SK-N-SH treated with all-trans-retinoic acid at 6 μM for 48 hours (cell line): ENCODE measurements around the gene EPHA1.

ENCODE experiments used
- ATAC-seq: fragments of 200-7000 bp; cut with Tn5 transposase; 3 replicates; pipeline ENCODE4 v1.9.1; 2020; ENCODE audit warnings: mild to moderate bottlenecking, moderate library complexity
- ARNTL ChIP-seq: fragments of 450-650 bp; formaldehyde crosslinking; IDR thresholded peaks from 2 replicates; pipeline ENCODE4 v1.5.0; 2020; ENCODE audit warnings: low read depth, mild to moderate bottlenecking, moderate library complexity, borderline replicate concordance
- BACH2 ChIP-seq: fragments of 250-450 bp; sonication (Bioruptor Pico); IDR thresholded peaks from 2 replicates; pipeline ENCODE4 v1.9.0; 2021; ENCODE audit warnings: mild to moderate bottlenecking, borderline replicate concordance
- ESRRG ChIP-seq: fragments of 250-450 bp; sonication (Bioruptor Pico); IDR thresholded peaks from 2 replicates; pipeline ENCODE4 v1.6.1; 2021; ENCODE audit warnings: mild to moderate bottlenecking
- ISL1 ChIP-seq: fragments of 250-450 bp; sonication (Bioruptor Pico); IDR thresholded peaks from 2 replicates; pipeline ENCODE4 v2.1.2; 2022; ENCODE audit warnings: mild to moderate bottlenecking, moderate library complexity
- OSR1 ChIP-seq: fragments of 250-450 bp; sonication (Bioruptor Pico); IDR thresholded peaks from 2 replicates; pipeline ENCODE4 v1.8.0; 2022; ENCODE audit warnings: moderate library complexity, mild to moderate bottlenecking, inconsistent platforms
- RARB ChIP-seq: fragments of 250-450 bp; sonication (Bioruptor Pico); IDR thresholded peaks from 2 replicates; pipeline ENCODE4 v1.8.0; 2021; ENCODE audit warnings: mild to moderate bottlenecking, moderate library complexity
- SNAI2 ChIP-seq: fragments of 250-450 bp; sonication (Bioruptor Pico); IDR thresholded peaks from 2 replicates; pipeline ENCODE4 v1.5.0; 2020; ENCODE audit warnings: mild to moderate bottlenecking, moderate library complexity
- TCF4 ChIP-seq: fragments of 250-450 bp; sonication (Bioruptor Pico); IDR thresholded peaks from 2 replicates; pipeline ENCODE4 v1.8.0; 2021; ENCODE audit warnings: mild to moderate bottlenecking, moderate library complexity, borderline replicate concordance
- TOX ChIP-seq: fragments of 250-450 bp; sonication (Bioruptor Pico); IDR thresholded peaks from 2 replicates; pipeline ENCODE4 v1.8.0; 2021; ENCODE audit warnings: mild to moderate bottlenecking, moderate library complexity, borderline replicate concordance
- ZFP30 ChIP-seq: fragments of 450-650 bp; formaldehyde crosslinking; IDR thresholded peaks from 2 replicates; pipeline ENCODE4 v1.5.0; 2022; ENCODE audit warnings: mild to moderate bottlenecking, moderate library complexity
- ZNF565 ChIP-seq: fragments of 450-650 bp; formaldehyde crosslinking; conservative IDR thresholded peaks from 2 replicates; pipeline ENCODE4 v1.5.0; 2020; ENCODE audit warnings: low read depth, mild to moderate bottlenecking, moderate library complexity
- ZNF70 ChIP-seq: fragments of 450-650 bp; formaldehyde crosslinking; IDR thresholded peaks from 2 replicates; pipeline ENCODE4 v1.5.0; 2020; ENCODE audit warnings: mild to moderate bottlenecking, moderate library complexity
- ZNF8 ChIP-seq: fragments of 450-650 bp; formaldehyde crosslinking; IDR thresholded peaks from 2 replicates; pipeline ENCODE4 v1.5.0; 2020; ENCODE audit warnings: mild to moderate bottlenecking, moderate library complexity
- TF ChIP-seq, protein P1 (sequence below): fragments of 250-450 bp; sonication (Bioruptor Pico); IDR thresholded peaks from 2 replicates; pipeline ENCODE4 v1.8.0; 2021; ENCODE audit warnings: low read depth, mild to moderate bottlenecking, moderate library complexity, borderline replicate concordance
- TF ChIP-seq, protein P2 (sequence below): fragments of 250-450 bp; sonication (Bioruptor Pico); IDR thresholded peaks from 2 replicates; pipeline ENCODE4 v1.5.1; 2020; ENCODE audit warnings: low read depth, mild to moderate bottlenecking, moderate library complexity
- TF ChIP-seq, protein P3 (sequence below): fragments of 250-450 bp; sonication (Bioruptor Pico); IDR thresholded peaks from 2 replicates; pipeline ENCODE4 v1.8.0; 2020; ENCODE audit warnings: mild to moderate bottlenecking, moderate library complexity, borderline replicate concordance
- TF ChIP-seq, protein P4 (sequence below): fragments of 250-450 bp; sonication (Bioruptor Pico); IDR thresholded peaks from 2 replicates; pipeline ENCODE4 v1.5.1; 2021; ENCODE audit warnings: mild to moderate bottlenecking, moderate library complexity

The EPHA1 gene

GRCh38 chr7:143382791-143383641 is 25.6 kb downstream of the EPHA1 start (continued):
- no peak for TF ChIP-seq OSR1 (CRISPR knock-in tag)
- TF ChIP-seq ZNF565 = no peak
- no peak for TF ChIP-seq SNAI2 (CRISPR knock-in tag)
- no peak for TF ChIP-seq ARNTL (CRISPR knock-in tag)
- TF ChIP-seq, protein P1, sequence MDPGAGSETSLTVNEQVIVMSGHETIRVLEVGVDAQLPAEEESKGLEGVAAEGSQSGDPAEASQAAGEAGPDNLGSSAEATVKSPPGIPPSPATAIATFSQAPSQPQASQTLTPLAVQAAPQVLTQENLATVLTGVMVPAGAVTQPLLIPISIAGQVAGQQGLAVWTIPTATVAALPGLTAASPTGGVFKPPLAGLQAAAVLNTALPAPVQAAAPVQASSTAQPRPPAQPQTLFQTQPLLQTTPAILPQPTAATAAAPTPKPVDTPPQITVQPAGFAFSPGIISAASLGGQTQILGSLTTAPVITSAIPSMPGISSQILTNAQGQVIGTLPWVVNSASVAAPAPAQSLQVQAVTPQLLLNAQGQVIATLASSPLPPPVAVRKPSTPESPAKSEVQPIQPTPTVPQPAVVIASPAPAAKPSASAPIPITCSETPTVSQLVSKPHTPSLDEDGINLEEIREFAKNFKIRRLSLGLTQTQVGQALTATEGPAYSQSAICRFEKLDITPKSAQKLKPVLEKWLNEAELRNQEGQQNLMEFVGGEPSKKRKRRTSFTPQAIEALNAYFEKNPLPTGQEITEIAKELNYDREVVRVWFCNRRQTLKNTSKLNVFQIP (CRISPR knock-in tag) = no peak
- no peak for TF ChIP-seq ZNF8
- TF ChIP-seq BACH2 = no peak
- TF ChIP-seq ZNF70 (CRISPR knock-in tag) = no peak
- TF ChIP-seq, all 23 proteins: peak for 0

- TF ChIP-seq ISL1 = no peak
- TF ChIP-seq RARB (CRISPR knock-in tag) = no peak
- TF ChIP-seq ESRRG = no peak
- TF ChIP-seq, protein P2, sequence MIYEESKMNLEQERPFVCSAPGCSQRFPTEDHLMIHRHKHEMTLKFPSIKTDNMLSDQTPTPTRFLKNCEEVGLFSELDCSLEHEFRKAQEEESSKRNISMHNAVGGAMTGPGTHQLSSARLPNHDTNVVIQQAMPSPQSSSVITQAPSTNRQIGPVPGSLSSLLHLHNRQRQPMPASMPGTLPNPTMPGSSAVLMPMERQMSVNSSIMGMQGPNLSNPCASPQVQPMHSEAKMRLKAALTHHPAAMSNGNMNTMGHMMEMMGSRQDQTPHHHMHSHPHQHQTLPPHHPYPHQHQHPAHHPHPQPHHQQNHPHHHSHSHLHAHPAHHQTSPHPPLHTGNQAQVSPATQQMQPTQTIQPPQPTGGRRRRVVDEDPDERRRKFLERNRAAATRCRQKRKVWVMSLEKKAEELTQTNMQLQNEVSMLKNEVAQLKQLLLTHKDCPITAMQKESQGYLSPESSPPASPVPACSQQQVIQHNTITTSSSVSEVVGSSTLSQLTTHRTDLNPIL (CRISPR knock-in tag) = no peak
- no peak for TF ChIP-seq TOX
- no peak for TF ChIP-seq ZNF70 (CRISPR knock-in tag)
- TF ChIP-seq, protein P3, sequence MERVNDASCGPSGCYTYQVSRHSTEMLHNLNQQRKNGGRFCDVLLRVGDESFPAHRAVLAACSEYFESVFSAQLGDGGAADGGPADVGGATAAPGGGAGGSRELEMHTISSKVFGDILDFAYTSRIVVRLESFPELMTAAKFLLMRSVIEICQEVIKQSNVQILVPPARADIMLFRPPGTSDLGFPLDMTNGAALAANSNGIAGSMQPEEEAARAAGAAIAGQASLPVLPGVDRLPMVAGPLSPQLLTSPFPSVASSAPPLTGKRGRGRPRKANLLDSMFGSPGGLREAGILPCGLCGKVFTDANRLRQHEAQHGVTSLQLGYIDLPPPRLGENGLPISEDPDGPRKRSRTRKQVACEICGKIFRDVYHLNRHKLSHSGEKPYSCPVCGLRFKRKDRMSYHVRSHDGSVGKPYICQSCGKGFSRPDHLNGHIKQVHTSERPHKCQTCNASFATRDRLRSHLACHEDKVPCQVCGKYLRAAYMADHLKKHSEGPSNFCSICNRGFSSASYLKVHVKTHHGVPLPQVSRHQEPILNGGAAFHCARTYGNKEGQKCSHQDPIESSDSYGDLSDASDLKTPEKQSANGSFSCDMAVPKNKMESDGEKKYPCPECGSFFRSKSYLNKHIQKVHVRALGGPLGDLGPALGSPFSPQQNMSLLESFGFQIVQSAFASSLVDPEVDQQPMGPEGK (CRISPR knock-in tag) = peak; percentile 11; the same call in 1 of the 2 replicates
- ATAC-seq = no peak
Observed at GRCh38 chr7:143382126-143382790, 26.4 kb downstream of the EPHA1 start.

DNA sequence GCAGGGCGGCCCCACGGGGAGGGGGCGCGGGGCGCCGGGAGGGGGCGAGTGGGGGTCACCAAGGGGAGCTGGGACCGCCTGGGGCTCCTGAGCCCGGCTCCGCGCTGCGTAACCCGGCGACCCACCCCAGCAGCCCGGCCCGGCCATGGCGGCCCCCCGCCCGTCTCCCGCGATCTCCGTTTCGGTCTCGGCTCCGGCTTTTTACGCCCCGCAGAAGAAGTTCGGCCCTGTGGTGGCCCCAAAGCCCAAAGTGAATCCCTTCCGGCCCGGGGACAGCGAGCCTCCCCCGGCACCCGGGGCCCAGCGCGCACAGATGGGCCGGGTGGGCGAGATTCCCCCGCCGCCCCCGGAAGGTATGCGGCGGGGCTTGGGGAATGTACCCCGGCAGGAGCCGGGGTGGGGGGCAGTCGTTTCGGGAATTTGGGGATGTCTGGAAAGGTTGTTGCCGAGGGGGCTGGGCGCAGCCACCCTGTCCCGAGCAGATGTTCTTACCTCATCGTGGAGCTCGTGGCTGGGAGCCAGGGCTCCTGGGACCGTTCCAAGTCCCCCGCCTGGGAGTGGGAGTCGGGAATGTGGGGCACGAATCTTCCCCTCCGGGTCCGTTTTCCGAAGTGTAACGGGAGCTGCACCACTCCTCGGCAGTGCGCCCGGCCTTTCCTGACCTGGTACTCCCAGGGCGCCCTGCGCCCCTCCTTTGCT is 27.1 kb downstream of the EPHA1 start:
- ATAC-seq = no peak; the same call in 2 of the 3 replicates

More for the DNA sequence above, 27.1 kb downstream of the EPHA1 start:
- TF ChIP-seq ESRRG (0 out of 2 replicates have a peak, but pooled peaks have one; percentile 55), TOX (no peak), ZFP30 (CRISPR knock-in tag) (no peak), ISL1 (no peak), RARB (CRISPR knock-in tag) (peak; percentile 66; the same call in 1 of the 2 replicates), TCF4 (CRISPR knock-in tag) (no peak; the same call in 1 of the 2 replicates)
- TF ChIP-seq, protein P3 (CRISPR knock-in tag) = peak; percentile 87; the same call in 1 of the 2 replicates
- TF ChIP-seq, protein P4, sequence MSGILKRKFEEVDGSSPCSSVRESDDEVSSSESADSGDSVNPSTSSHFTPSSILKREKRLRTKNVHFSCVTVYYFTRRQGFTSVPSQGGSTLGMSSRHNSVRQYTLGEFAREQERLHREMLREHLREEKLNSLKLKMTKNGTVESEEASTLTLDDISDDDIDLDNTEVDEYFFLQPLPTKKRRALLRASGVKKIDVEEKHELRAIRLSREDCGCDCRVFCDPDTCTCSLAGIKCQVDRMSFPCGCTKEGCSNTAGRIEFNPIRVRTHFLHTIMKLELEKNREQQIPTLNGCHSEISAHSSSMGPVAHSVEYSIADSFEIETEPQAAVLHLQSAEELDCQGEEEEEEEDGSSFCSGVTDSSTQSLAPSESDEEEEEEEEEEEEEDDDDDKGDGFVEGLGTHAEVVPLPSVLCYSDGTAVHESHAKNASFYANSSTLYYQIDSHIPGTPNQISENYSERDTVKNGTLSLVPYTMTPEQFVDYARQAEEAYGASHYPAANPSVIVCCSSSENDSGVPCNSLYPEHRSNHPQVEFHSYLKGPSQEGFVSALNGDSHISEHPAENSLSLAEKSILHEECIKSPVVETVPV (CRISPR knock-in tag) = no peak; the same call in 1 of the 2 replicates
- TF ChIP-seq, protein P2 (CRISPR knock-in tag) = 0 out of 2 replicates have a peak, but pooled peaks have one; percentile 43
